ENCODE measurements around the gene TMEM190. TPM values are rescaled to one million over a fixed set of nuclear protein-coding genes. Genes with fewer than 3 reads are reported as not detected.
"Not testable (repeated sequence)": the region's sequence is repeated elsewhere in the genome, so short reads cannot be mapped to it uniquely, and the experiment has no call there.

TMEM190 gene
- total RNA-seq, 3 donors from 2014 or later, result not detected

DNA sequence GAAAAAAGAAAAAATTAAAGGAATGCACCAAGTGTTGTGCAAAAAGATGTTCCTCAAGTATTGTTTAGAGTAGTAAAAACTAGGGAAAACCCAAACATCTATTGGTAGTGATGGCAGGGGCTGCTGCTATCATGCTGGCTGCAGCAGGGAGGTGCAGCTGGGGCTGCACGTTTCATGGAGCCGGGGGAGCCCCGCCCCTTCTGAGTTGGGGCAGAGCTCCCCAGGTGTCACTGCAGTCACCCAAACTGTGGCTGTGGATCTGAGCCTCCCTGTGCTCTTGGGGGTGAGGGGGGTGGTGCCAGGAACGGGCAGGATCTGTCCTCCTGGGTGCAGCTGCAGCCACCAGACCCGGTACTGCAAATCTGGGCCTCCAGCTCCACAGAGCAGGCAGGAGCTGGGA lies 42.5 kb downstream of the TMEM190 start:
- Histone ChIP-seq H3K4me3 (no peak overlapping the region), H3K36me3 (no peaks in the 10 kb centered on the region), H3K27ac (no peak overlapping the region), H3K4me1 (no peaks in the 10 kb centered on the region), H3K27me3 (peaks cover 0 to 10% of the 10 kb centered on the region in 2 donors), H3K9me3 (no peaks in the 10 kb centered on the region)
- no peak for DNase-seq (ENCODE audit: low spot score in 2 of 2)
- intact Hi-C loops (cut with DNase I; ENCODE audit: low total_unique reads), result loop anchor here (5.0 kb wide), 1 partner anchor 83 kb away; no protein-coding TSS in a partner anchor
- TF ChIP-seq POLR2AphosphoS5 (IDR thresholded peaks at IDR 0.05) (no peak), POLR2A (IDR thresholded peaks at IDR 0.05) (no peak)
- TF ChIP-seq, protein P1, sequence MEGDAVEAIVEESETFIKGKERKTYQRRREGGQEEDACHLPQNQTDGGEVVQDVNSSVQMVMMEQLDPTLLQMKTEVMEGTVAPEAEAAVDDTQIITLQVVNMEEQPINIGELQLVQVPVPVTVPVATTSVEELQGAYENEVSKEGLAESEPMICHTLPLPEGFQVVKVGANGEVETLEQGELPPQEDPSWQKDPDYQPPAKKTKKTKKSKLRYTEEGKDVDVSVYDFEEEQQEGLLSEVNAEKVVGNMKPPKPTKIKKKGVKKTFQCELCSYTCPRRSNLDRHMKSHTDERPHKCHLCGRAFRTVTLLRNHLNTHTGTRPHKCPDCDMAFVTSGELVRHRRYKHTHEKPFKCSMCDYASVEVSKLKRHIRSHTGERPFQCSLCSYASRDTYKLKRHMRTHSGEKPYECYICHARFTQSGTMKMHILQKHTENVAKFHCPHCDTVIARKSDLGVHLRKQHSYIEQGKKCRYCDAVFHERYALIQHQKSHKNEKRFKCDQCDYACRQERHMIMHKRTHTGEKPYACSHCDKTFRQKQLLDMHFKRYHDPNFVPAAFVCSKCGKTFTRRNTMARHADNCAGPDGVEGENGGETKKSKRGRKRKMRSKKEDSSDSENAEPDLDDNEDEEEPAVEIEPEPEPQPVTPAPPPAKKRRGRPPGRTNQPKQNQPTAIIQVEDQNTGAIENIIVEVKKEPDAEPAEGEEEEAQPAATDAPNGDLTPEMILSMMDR (IDR thresholded peaks at IDR 0.05), result no peak

DNA sequence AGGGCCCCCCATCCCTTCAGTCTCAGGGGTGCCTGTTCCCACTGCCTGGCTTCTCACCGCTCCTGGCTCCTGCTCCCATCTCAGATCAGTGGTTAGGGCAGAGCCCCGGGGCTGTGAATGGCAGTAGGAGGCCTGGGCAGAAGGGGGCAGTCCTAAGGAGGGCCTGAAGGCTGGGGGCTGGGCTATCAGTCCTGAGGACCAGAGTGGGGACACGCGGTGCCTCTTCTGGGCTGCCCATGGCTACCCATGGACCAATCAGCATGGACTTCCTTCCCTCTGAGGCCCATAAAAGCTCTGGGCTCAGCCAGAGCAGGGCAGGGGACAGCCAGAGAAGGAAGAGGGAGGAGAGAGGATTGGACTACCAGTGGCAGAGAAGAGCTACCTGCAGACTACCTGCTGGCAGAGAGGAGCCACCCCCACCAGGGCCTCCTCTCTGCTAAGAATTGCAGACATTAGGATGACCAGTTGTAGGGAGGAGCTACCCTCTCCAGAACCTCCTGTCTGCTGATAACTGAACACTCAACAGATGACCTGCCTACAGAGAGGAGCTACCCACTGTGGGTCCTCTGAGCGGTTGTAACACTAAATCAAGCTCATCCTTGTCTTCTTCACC lies 43.1 kb downstream of the TMEM190 start:
- peaks cover 0 to 15% of the 10 kb centered on the region in 2 donors for H3K27me3 ChIP-seq
- no peak for TF ChIP-seq POLR2AphosphoS5 (IDR thresholded peaks at IDR 0.05)
- TF ChIP-seq, protein P1 (IDR thresholded peaks at IDR 0.05), result no peak
- TF ChIP-seq POLR2A (IDR thresholded peaks at IDR 0.05), result no peak
- H3K36me3 ChIP-seq, result no peaks in the 10 kb centered on the region
- no peaks in the 10 kb centered on the region for H3K4me1 ChIP-seq
- H3K9me3 ChIP-seq, result no peaks in the 10 kb centered on the region
- H3K27ac ChIP-seq, result no peak overlapping the region
- intact Hi-C loops (cut with DNase I; ENCODE audit: low total_unique reads), result loop anchor here (5.0 kb wide), 1 partner anchor 83 kb away; no protein-coding TSS in a partner anchor
- no peak for DNase-seq (ENCODE audit: low spot score in 2 of 2)
- H3K4me3 ChIP-seq, result no peak overlapping the region

DNA sequence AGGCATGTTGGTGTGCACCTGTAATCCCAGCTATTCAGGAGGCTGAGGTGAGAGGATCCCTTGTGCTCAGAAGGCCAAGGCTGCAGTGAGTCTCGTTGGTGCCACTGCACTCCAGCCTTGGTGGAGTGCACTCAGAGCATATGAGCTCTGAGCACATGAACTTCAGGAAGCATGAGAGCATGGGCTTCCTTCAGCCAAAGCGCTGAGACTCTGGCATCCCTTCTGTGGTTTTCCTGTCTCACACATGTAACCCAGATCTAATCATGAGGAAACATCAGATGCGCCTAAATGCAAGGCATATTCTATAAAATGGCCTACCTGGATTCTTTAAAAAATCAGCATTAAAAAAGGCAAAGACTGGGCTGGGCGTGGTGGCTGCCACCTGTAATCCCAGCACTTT lies 44.7 kb downstream of the TMEM190 start:
- intact Hi-C loops (cut with DNase I; ENCODE audit: low total_unique reads), result not testable (repeated sequence)

DNA sequence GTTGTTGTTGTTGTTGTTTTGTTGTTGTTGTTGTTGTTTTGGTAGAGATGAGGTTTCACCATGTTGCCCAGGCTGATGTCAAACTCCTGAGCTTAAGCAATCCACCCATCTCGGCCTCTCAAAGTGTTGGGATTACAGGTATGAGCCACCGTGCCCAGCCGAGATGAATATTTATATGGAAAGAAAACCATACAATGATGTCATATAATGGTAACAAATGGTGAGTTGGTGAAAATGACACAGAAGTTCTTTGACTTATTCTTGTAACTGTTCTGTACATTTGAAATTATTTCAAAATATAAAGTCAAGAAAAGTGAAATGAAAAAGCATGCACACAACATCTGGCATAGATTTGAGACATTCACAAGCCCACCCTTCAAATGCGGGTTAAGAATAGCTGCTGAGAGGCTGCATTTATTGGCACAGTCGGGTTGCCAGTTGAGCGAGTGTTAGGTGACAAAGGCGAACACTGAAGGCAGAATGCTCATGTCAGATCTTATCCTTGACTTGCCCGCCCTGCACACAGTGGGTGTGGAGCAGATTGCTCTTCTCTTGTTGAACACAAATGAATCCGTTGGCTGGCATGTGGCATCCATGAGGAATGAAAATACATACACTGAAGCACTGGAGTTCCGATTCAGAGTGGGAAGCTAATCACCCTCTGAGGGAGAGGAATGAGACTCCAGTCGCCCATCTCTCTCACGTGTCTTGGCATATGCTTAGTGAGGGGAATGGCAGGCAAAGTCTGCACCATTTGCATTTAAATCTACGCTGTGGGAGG lies 46.8 kb downstream of the TMEM190 start:
- Histone ChIP-seq H3K36me3 (no peaks in the 10 kb centered on the region), H3K27me3 (peaks cover 0 to 18% of the 10 kb centered on the region in 2 donors), H3K4me1 (no peaks in the 10 kb centered on the region), H3K9me3 (no peaks in the 10 kb centered on the region), H3K4me3 (no peak overlapping the region), H3K27ac (no peak overlapping the region)
- no peak for TF ChIP-seq POLR2AphosphoS5 (IDR thresholded peaks at IDR 0.05)
- intact Hi-C loops (cut with DNase I; ENCODE audit: low total_unique reads), result no loop called here
- DNase-seq (ENCODE audit: low spot score in 2 of 2), result no peak

More for the DNA sequence above, 44.7 kb downstream of the TMEM190 start:
- H3K27ac ChIP-seq; H3K4me3 ChIP-seq; H3K9me3 ChIP-seq; H3K36me3 ChIP-seq; DNase-seq (ENCODE audit: low spot score in 2 of 2); H3K4me1 ChIP-seq: not testable (repeated sequence)
- H3K27me3 ChIP-seq, result peaks cover 0 to 18% of the 10 kb centered on the region in 2 donors

DNA sequence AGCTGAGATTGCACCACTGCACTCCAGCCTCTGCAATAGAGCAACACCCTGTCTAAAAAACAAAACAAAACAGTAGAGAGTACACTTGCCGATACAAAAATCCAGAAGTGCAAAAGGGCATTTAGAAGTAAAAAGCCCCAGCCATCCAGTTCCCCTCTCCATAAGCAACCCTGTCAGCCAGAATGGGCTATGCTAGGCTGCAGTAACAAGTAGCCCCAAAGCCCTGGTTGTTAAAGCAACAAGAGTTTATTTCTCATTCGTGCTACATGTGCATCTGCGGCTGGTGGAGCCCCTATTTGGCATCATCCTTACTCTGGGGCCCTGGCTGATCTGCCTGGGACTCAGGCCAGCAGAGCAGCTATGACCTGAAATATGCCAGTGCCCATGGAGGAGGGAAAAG lies 47.9 kb downstream of the TMEM190 start:
- TF ChIP-seq, protein P1 (IDR thresholded peaks at IDR 0.05), result no peak
- no peak for TF ChIP-seq POLR2A (IDR thresholded peaks at IDR 0.05)
- TF ChIP-seq POLR2AphosphoS5 (IDR thresholded peaks at IDR 0.05), result no peak
- H3K9me3 ChIP-seq, result no peaks in the 10 kb centered on the region
- no peak overlapping the region for H3K4me3 ChIP-seq
- H3K36me3 ChIP-seq, result no peaks in the 10 kb centered on the region
- intact Hi-C loops (cut with DNase I; ENCODE audit: low total_unique reads), result no loop called here
- no peak for DNase-seq (ENCODE audit: low spot score in 2 of 2)
- no peaks in the 10 kb centered on the region for H3K4me1 ChIP-seq
- H3K27me3 ChIP-seq, result peaks cover 0 to 18% of the 10 kb centered on the region in 2 donors
- H3K27ac ChIP-seq, result no peak overlapping the region

DNA sequence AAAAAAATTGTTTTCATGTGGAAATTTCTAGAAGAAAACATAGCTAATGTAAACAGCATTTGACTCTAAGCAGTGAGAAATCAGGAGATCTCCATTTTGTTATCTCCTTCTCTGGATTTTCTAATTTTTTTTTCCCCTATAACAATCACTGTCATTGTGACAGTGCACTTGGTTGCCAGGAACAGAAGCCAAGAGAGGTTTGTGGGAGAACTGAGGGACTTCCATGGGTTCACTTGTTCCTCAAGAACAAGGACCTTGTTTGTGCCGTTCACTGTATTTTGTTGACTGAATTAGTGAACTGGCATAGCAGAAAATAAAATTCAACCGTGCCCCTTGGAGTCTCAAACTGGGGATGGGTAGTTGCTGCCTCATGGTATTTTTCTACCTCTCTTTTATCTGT lies 49.4 kb downstream of the TMEM190 start:
- TF ChIP-seq POLR2AphosphoS5 (IDR thresholded peaks at IDR 0.05), result no peak
- TF ChIP-seq POLR2A (IDR thresholded peaks at IDR 0.05), result no peak
- TF ChIP-seq, protein P1 (IDR thresholded peaks at IDR 0.05), result no peak
- Histone ChIP-seq H3K9me3 (no peaks in the 10 kb centered on the region), H3K4me3 (no peak overlapping the region), H3K36me3 (no peaks in the 10 kb centered on the region), H3K27ac (no peak overlapping the region), H3K4me1 (no peaks in the 10 kb centered on the region), H3K27me3 (peaks cover 0 to 28% of the 10 kb centered on the region in 2 donors)
- DNase-seq (ENCODE audit: low spot score in 2 of 2), result no peak
- intact Hi-C loops (cut with DNase I; ENCODE audit: low total_unique reads), result no loop called here
